IPS-18c (cell line): ENCODE data around the gene MAPKBP1.

Experiments
- H3K4me3 ChIP-seq: 2 replicates; pipeline ENCODE4 v1.7.0; 2013; ENCODE audit warnings: low read depth, mild to moderate bottlenecking, low read length, moderate library complexity; ENCODE audit not compliant: insufficient read depth
- H3K9me3 ChIP-seq: one replicate; pipeline ENCODE4 v1.6.1; 2013; ENCODE audit warnings: mild to moderate bottlenecking, low read length, moderate library complexity; ENCODE audit not compliant: control insufficient read depth, insufficient read depth

Gene MAPKBP1

DNA sequence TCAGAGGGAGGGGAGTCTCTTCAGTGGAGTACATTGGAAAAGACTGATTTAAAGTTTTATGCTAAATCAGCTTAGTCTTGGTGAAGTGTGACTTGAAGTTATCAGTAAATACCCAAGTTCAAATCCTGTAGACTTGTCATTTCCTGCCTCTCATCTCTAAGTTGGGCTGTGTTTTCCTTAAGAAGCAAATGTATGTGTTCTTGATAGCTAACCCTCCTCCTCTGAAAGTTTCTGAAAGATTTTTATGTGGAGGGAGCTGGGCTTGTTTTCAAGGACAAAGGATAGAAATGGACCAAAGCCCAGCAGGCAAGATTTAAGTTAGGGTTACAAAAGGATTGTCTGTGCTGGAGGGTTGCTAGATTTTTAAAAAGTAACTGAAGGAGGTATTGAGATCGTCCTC lies 4.2 kb downstream of the MAPKBP1 start:
- no peaks in the 10 kb centered on the region for H3K9me3 ChIP-seq
- no peak overlapping the region for H3K4me3 ChIP-seq

DNA sequence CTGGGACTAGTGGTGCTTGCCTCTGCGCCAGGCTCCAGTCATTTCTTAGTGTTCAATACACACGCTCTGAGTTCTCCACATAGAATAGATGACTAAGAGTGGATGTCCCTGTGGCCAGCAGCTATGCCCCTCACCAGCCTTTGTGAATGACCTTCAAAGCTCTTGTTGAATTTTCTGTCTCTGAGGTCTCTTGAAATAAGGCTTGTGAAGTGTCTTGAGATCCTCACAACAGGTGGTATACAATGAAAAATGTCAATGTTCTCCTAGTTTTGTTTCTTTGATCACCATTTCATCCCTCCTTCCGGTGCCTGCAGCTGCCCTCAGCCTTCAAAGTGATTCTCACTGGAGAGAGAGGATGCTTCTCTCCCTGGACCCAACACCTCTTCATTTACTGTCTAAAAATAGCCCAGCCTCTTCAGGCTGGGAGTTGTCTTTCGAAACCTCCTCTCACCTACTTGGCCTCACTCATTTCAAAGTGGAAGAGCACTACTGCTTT lies 5.4 kb downstream of the MAPKBP1 start:
- no peak overlapping the region for H3K4me3 ChIP-seq
- no peaks in the 10 kb centered on the region for H3K9me3 ChIP-seq

DNA sequence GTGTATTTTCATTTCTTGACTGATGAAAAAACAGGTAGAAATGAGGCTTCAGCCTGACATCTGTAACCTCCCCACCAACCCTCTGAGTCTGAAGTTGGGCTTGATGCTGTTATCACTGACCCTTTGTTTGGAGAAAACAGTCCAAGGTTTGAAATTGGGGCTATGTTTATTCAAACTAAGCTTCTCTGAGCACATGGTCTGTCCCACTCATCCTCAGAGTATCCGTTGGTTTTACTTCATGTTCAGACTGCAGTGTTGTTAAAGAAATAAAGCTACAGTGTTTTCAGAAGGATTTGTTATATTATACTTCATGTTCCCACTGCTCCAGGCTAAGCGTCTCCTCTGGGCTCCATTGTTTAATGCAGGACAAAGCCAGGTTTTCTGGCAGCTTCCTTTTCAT lies 6.0 kb downstream of the MAPKBP1 start:
- Histone ChIP-seq H3K4me3 (no peak overlapping the region), H3K9me3 (no peaks in the 10 kb centered on the region)

DNA sequence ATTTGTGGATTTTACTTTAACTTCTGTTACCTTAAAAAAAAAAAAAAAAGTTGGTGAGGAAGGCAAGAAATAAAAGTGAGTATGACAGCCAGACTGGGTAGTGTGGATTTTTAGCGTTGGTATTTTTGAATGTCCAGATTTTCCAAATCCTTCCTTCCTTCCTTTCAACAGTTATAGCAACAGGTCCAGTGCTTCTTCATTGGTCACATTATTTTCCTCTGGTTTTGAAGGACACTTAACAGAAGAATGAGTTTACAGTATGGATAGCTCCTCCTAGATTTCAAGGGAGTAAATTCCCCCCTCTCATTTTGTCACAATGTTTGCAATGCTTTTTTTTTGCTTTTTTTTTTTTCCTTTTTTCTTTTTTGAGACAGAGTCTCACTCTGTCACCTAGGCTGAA lies 6.4 kb downstream of the MAPKBP1 start:
- Histone ChIP-seq H3K4me3 (no peak overlapping the region), H3K9me3 (no peaks in the 10 kb centered on the region)

DNA sequence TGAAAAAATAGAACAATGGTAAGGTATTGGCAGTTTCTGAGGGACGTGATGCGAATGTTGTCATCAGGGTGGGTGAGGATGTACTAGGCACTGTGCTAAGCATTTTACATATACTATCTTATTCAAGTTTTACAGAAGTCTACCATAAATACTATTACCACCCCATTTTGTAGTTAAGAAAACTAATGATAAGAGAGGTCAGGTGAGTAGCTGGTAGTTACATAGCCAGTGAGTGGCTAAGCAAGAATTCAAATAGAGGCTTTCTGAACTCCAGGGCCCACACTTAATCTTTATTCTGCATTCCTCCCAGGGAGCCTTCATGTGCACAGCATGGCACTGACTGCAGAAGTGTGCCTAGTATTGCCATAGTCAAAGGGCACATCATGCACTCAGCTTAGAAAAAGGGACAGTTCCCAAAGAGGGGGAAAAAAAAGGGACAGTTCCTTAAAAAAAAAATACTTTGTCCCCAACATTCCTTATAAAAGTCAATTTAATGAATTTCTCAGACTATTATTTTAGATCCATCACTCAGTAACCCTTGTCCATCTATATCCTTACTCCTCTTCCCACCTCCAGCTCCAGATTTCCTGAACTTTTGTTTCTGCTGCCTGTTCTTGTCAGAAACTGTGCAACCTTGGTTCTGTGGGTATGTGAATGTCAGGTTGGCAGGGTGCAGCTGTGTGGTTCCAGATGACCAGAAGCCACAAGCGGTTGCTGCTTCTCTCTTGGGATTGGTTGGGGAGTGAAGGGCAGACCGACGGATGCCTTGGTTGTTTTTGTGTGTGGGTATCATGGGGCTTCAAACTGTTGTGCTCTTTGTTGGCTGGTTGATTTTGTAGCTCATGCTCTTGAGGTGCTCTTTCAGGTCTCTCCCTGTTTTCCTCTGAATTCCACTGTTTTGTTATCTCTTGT lies 8.3 kb downstream of the MAPKBP1 start:
- H3K4me3 ChIP-seq: no peak overlapping the region
- no peaks in the 10 kb centered on the region for H3K9me3 ChIP-seq

DNA sequence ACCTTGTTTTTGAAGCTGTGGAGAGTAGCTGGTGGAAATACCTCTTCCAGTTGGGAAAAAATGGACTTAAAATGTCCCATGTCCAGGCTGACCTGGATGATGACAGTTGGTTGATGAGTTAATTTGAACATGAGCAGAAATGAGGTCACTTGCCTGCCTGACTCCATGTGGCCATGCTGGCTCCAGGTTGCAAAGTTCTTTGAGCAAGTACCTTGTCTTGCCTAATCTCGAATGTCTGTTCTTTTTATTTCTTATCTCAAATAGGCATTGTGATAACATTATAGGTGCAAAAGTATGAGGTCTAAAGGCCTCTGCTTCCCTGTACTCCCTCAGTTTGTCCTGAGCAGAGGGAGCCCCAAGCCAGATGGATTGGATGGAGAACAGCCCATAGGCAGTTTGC lies 9.0 kb downstream of the MAPKBP1 start:
- H3K4me3 ChIP-seq: no peak overlapping the region
- no peaks in the 10 kb centered on the region for H3K9me3 ChIP-seq

DNA sequence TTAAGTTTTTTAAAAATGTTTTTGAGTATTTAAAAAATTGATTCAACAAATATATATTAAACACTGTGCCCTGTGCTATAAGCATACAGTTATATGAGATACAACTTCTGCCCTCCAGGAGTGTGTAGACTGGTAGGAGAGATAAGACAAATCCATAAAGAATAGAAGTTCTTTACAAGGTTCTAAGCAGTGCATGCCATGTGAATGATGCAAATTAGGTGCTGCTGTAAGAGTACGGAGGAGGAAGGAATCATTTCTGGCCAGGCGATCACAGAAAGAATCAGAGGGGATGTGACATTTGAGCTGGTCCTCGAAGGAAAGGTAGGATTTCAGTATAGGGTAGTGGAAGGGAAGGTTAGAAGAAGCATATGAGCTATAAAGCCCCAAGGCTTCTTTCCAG lies 14.0 kb downstream of the MAPKBP1 start:
- Histone ChIP-seq H3K4me3 (no peak overlapping the region), H3K9me3 (no peaks in the 10 kb centered on the region)

DNA sequence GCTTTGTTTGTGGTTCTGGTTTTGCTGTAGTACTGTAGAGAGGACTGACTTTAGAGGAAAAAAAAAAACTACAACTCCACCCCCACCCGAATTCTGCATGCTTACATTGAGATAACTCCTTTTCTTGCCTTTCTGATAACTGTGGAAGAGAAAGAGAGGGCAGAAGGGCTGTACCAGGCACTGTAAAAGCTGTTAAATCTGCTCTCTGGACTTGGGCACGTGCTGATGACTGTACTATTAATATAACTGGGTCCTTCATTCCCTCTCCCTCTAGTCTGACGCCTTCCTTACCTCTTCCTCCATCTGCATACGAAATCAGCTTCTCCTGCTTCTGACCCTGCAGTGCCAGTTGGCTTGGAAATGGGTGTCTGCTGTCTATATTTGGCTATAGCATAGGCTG lies 15.0 kb downstream of the MAPKBP1 start:
- Histone ChIP-seq H3K4me3 (no peak overlapping the region), H3K9me3 (no peaks in the 10 kb centered on the region)

DNA sequence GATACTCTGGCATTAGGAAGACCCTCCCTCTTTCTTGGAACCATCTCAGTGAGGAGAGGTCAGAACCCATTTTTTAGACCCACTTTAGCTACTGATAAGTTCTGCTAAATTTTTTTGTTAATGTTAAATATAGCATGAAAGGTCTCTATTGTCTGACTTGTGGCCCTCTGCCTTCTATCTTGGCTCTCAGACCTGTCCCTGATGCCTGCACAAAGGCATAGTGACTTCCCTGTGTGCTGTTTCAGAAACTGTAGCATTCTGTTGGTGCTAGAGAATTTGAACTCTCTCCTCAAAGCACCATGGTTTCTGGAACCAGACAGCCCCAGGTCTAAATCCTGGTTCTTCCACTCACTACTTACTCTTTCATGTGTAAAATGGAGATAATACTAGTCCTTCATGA lies 15.4 kb downstream of the MAPKBP1 start:
- no peaks in the 10 kb centered on the region for H3K9me3 ChIP-seq
- H3K4me3 ChIP-seq: no peak overlapping the region

DNA sequence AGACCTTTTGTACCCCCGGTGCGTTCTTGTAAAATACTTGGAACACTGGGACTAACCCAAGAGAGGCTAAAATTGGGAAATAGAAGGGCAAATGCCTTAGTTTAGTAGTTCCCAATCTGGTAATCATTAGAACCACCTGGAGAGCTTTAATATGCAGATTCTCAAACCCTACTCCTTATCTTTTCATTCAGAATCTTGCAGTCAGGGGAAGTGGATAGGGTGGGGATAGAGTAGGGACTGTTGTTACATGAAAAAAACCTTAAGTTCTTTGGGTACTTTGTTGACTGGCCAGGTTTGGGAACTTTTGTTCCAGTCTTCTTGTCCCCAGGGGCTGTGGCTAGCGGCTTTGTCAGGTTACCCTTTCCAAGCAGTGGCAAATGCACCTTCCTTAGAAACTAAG lies 15.9 kb downstream of the MAPKBP1 start:
- Histone ChIP-seq H3K4me3 (no peak overlapping the region), H3K9me3 (no peaks in the 10 kb centered on the region)

DNA sequence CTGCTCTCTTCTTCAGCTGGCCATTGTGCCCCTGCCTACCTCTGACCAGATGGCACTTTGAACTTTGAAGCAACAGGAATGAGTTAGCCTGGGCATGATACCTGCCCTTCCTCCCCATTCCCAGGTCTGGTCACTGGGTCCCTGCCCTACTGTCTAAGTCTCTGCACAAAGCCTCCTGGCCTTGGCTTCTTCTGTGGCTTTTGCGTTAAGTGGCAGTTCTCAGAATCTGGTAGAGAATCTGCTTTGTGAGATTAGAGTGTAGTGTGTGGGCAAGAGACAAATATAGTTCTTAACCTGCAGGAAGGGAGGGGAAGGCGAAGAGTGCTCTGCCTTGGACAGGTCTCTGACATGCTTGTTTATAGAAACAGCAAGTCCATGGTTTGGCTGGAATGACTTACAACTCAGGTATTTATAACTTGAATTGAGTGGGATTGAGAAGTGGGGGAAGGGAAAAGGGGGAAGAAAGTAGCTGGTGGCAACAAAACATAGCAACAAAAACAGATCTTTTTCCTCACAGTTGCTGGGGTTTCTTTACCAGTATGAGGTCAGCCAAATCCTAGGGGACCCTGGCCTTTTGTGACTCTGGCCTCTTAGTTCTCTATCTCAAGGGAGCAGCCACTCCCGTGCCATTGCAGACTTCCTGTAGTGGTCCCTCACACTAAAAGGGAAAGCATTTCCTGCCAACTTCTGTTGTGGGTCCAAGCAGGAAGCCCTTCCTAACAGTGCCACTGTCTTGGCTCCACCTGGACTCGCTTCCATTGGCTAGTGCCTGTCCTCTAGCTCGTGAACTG lies 16.7 kb downstream of the MAPKBP1 start:
- H3K9me3 ChIP-seq: no peaks in the 10 kb centered on the region
- H3K4me3 ChIP-seq: no peak overlapping the region

DNA sequence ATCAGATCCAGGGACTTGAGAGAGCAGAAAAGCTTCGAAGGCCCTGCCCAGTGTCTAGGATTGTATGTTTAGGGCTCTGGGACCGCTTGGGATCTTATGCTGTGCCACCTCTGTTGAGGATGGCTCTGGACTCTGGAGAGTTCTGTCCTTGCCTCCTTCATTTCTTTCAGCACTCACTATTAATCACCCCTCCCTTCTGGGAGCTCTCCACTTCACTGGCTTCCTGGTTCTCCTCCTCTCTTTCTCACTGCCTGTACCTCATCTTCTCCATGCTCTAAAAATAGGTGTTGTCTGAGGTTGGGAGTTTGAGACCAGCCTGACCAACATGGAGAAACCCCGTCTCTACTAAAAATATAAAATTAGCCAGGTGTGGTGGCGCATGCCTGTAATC lies 17.3 kb downstream of the MAPKBP1 start:
- Histone ChIP-seq H3K4me3 (no peak overlapping the region), H3K9me3 (no peaks in the 10 kb centered on the region)

DNA sequence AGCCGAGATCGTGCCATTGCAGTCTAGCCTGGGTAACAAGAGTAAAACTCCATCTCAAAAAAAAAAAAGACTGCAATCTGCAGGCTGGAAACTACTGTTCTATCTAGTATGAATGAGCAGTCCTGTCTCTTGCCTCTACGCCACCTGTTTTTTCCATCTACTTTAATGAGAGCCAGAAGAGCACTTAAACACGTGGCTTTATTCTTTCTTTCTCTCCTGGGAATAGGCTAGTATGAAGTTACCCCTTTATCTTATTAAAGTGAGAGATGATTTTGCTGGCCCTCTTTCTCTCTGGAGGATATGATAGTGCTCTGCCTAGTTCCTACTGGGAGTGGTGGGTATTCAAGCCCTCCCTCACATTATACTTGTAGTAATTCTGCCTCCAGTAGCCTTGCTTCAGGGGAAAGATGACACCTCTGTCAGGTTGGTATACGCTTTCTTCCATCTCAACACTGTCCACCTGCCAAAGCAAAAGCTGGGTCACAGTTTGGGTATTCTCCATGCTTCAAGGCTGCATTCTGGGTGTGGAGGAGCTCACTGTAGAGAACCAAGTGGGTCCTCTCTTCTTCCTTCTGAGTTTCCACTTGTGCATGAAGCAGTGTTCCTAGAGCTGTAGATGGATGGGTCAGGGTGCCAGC lies 17.8 kb downstream of the MAPKBP1 start:
- no peaks in the 10 kb centered on the region for H3K9me3 ChIP-seq
- H3K4me3 ChIP-seq: no peak overlapping the region

DNA sequence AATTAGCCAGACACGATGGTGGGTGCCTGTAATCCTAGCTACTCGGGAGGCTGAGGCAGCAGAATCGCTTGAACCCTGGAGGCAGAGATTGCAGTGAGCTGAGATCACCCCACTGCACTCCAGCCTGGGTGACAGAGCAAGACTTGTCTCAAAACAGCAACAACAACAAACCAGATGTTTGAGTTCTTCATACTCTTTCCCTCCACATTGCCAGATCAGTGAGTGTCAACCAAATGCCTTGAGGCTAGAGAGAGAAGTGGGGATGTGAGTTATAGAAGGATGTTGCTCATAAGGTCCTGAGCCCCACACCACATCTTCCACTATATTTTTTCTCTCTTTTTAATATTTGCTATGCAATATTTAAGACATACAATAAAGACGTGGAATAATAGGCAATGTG lies 19.8 kb downstream of the MAPKBP1 start:
- Histone ChIP-seq H3K4me3 (no peak overlapping the region), H3K9me3 (no peaks in the 10 kb centered on the region)

DNA sequence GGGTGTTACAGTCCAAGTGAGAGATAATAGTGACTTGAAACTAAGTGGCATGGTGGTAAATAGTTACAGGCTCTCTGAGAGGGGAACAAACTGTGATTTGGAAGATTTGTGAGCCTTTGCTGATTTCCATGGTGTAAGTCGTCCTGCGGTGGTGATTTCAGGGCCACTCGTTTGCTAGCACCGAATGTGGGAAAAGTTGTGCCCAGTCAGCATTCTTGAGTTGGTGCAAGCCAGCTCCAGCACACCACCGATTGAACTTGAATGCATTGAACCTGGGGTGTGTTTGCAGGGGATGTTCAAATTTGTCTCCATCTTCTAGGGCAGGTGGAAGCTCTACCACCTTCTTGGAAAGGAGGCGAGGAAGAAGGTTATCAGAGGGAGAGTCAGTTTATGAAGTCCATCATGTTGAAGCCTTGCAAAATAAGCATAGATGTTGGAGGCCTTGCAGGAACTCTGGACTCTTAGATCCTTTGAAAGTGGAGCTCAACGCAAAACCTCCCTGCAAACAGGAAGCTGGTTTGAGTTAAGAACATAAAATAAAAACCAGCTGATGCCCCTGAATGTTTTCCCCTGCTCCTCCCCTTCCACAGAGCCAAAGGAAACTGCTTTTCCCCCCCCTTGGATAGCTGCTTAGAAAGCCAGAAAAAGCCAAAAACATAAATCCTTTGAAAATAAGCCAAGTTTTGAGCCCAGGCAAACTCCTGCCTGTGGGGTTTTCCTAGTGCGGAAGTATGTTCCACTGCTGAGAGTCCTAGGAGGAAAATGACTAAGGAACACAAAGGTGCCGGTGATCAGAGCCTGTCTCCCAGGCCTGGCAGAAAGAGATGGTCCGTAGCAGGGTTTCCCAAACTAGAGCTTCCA lies 21.9 kb downstream of the MAPKBP1 start:
- Histone ChIP-seq H3K9me3 (no peaks in the 10 kb centered on the region), H3K4me3 (no peak overlapping the region)

DNA sequence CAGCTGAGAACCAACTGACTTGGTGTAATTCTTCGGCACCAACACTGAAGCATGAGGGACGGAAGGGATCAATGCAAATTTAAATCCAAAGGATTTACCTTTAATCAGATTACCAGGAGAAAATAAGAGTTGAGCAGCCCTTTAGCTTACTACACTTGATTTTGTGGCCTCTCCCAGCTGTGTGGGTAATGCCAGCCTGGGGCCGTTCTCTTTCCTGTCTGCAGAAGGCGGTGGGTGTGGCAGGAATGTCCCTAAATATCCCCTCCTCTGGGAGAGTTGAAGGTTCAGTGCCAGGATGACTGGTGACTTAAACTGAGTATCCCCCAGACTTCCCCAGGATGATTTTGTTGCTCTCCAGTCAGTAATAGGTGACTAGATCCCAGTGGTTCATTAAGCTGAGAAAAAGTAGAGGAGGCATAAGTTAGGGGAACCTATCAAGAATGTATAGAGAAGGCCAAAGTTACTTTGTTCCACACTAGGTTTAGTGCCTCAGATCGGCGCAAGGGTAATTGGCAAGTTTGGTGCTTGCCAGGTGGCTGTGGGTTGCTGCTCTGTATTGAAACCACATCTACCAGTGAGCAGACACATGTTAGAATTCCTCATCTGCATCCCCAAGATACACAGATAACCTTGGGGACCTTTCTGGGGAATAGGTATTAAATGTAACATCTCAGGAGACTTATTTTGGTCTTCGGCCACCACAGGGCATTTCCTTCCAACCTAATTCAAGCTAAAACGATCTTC lies 23.1 kb downstream of the MAPKBP1 start:
- no peaks in the 10 kb centered on the region for H3K9me3 ChIP-seq
- H3K4me3 ChIP-seq: no peak overlapping the region
